ENCODE measurements around the gene PXDC1.
"Not testable (repeated sequence)": the region's sequence is repeated elsewhere in the genome, so short reads cannot be mapped to it uniquely, and the experiment has no call there.

Gene PXDC1

DNA sequence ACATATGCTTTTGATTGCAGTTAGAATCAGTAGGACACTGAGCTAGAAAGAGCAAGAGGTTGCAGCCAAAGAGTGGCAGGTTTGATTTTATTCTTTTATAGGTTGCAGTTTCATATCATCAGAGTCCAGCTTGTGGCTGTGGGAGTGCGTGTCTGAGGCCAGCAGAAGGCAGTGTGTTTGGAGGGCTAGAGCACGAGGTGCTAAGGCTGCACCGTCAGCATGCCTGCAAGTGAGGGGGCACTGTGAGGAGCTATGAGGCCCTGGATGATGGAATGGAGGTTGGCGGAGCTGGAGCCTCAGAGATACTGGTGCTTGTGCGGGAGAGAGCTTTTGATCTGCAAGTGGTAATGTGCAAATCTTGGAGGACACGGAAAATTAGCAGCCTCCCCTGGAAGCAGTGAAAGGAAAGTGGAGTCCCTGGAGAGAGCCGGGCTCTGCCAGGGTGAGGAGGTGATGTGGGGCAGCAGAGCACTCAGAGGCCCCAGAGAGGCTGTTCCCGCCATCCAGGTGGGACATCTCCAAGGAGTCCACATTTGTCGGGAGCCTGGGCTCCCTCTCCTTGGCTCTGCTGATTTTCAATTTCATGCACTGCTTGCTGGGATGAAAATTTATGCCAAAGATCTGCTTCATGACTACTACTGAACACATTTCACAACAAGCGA lies 43.6 kb downstream of the PXDC1 start:
- no peak for DNase-seq

DNA sequence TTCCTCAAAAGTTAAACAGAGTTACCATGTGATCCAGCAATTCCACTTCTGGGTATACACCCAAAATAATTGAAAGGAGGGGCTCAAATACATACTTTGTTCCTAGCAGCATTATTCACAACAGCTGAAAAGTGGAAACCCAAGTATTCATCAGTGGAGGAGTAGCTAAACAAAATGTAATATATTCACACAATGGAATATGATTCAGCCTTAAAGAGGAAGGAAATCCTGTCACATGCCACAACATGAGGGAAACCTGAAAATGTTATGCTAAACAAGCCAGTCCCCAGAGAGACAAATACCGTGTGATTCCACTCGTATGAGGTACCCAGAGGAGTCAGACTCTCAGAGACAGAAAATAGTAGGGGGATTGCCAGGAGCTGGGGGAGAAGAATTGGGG lies 44.5 kb downstream of the PXDC1 start:
- DNase-seq = no peak

DNA sequence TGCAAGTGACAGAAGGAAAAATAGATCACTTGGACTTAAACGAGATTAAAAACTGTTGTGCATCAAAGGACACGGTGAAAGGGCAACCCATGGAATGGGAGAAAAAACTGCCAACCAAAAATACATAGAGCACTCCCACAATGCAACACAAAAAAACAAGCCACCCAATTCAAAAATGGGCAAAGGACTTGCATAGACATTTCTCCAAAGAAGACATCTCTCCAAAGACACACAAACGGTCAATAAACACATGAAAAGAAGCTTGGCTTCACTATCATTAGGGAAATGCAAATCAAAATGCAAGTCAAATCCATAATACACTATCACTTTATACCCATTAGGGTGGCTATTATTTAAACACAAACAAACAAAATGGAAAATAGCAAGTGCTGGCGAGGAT lies 45.0 kb downstream of the PXDC1 start:
- no peak for DNase-seq

DNA sequence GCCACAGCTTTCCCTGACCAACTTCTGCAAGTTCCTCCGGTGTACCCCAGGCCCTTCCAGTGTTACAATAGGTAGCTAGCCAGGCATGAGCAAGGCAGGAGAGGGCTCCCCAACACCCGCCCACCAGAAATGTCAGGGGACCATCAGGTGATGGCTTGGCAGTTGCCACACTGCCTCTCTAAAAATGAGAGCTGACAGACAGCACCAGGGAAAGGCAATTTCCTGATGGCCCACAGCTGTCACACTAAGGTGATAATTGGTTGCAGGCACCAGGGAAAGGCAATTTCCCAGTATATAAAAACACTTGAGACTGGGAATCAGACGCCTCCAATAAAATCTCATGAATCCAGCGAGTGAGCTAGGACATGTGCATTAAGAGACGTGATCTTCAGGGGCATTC lies 49.9 kb downstream of the PXDC1 start:
- no peak for DNase-seq

DNA sequence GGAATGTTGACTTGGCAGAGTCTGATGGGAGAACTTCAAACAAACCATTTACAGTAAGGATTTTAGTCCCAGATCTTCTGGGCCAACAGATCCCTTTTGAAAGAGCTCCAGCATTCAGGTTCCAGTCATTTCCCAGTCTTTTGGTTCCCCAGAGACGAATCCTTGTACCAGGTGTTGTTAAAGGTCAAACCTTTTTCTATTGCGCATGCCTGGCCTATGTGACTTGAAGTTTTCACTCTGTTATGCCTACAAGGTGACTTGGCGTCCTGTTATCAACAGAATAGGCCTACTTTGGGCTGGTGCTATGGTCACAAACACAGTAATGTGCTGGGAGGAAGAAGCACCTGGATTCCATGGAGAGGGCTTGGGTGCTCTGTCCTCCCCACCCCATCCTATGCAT lies 52.3 kb downstream of the PXDC1 start:
- no peak for DNase-seq

DNA sequence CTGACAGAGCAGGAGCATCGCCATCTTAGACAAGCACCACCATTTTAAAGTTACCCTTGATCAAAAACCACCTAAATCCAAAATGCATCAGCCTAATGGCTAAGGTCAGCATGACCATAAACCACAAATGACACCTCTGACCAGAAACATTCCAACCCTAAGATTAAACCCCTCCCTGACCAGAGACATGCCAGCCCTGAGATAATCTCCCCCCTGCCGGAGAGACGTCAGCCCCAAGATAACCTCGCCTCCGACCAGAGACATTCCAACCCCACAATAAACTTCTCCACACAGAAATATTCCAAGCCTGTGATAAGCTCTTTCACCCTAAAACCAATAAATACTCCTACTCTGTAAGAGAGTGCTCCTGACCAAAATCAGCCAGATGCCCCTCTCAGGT lies 53.5 kb downstream of the PXDC1 start:
- no peak for DNase-seq

DNA sequence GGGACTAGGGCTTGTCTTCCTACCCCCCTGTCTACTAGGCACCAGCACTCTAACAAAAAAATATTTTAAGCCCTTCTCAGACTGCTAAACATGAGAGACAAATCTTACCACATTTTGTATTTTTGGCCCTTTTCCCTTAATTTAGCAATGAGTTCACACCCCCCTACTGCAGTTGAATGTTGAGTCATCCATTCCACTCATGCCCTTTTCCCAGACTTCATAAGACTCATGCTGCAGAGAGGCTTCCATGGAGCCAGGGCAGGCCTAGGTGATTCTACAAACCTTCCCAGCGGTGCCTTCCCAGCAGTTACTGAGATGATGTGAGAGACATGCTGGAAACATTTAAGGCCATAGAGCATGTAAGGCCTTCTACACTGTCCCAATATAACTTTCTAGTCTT lies 53.9 kb downstream of the PXDC1 start:
- DNase-seq = no peak

DNA sequence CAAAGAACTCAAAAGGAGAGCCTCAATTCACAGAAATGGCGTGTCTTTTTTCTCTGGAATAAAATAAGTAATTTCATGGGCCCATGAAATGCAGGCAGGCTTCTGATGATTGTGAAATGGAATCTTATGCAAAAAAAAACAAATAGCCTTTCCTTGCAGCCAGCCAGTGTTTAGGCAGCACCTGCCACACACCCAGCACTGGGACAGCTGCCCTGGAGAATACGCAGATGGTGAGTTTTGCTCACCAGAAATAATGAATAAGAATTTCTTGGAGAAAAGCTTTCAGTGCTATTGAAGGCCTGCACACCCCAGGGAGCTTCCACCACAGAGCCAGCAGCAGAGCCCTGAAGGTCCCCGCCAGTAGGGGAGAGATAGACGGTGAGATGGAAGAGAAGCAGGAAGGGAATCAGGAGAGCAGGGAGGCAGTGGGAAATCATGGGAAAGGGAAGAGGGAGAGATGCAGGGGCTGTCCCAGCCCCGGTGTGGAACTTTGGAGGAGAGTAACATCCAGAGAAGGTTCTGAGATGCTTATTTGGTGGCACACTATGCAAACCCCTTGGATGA lies 54.9 kb downstream of the PXDC1 start:
- DNase-seq = no peak

DNA sequence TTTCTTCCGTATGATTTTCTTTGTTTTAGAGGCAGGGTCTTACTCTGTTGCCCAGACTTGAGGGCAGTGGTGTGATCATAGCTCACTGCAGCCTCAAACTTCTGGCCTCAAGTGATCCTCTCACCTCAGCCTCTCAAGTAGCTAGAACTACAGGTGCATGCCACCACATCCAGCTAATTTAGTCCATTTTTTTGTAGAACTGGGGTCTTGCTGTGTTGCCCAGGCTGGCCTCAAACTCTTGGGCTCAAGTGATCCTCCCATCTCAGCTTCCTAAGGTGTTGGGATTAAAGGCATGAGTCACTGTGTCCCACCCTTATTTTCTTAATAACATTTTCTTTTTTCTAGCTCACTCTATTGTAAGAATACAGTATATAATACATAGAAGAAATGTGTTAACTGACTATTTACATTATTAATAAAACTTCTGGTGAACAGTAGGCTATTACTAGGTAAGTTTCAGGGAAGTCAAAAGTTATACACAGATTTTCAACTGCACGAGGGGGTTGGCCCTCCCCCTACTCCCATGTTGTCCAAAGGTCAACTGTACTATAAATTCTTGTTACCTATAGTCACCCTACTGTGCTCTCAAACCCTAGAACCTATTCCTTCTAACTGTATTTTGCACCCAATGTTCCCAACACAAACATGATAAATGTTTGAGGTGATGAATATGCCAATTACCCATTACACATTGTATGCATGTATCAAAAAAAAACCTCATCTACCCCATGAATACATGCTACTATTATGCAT lies 56.3 kb downstream of the PXDC1 start:
- DNase-seq = no peak

DNA sequence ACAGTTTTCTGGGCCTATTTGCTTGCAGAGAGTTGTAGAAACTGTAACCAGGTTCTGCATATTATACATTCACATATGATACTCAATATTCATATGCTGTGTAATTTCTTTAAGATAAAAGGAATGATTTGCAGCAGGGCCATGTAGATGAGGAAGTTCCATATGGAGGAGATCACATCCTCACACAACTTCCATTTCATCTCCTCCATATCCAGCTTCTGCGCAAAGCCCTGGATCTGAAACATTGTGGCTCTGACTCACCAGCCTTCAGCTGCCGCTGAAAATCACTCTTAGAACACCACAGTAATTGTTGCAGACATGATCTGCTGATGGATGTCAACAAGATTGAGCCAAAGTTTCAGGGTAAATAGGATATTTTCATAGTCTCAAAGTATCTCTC lies 57.7 kb downstream of the PXDC1 start:
- no peak for DNase-seq

DNA sequence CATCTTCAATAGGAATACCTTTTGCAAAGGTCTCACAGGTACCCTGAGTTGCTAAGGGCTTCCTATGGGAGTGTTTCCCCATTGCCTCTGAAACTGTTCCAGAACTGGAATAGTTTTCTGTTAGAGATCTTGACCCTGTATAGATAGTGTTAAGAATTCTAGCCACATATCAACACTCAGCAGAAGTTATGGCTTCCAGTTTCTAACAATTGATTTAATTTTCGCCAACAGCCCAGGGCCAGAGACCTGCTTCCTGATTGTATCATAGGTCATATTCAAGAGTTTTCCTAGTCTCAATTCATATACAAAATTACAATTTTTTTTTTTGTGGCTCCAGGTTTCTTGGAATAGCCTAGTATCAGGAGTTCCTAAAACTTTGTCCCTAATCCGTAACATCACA lies 61.0 kb downstream of the PXDC1 start:
- no peak for DNase-seq

DNA sequence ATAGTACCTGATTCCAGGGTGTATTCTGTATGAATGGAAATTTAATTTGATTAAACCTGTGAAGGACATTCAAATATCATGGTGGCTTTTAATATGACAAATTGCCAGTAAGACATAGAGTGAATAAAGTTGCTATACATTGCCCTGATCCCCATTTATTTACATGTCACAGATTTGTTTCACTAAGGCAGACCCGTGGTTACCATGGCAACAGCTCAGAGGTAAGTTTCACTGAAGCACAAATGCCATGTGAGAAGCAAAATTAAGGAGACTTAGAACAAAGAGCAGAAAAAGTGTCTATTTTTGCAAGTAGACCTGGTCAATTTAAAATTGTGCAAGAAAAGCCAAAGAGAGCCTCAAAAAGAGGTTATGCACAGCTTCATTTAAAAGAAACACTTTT lies 63.7 kb downstream of the PXDC1 start:
- no peak for DNase-seq

DNA sequence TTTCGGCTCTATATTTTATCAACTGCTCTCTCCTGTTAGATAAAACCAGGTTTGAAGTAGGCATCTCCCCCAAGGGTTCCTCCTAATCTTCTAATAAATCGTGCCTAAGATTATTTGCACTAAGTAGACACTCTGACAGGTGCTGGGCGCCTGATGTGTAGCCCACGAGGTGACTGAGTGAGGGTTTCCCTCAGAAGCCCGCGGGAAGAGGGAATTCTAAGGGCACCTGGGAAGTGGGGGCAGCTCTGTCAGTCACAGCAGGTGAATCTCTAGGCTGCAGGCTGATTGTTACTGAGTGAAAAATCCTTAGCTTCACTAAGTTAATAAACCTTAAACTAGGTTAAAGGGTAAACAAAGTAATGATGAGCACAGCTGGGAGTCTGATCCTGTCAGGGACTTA lies 68.2 kb downstream of the PXDC1 start:
- no peak for DNase-seq

DNA sequence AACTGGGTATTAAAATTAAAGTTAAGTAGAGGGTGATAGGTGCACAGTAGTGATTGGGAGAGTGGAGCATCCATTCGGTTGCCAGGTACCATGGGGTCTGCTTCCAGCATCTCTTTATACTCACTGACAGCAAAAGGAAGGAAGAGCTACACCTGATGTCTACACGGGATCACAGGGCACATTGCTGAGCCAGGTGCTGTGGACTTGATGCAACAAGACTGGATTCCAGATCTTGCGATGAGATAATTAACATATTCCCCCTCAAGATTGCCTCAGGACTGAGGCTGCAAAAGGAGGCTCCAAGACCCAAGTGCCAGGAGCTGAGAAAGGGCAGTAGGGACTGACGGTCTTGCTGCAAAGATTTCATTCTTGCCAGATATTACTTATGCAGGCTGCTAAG lies 72.6 kb downstream of the PXDC1 start:
- DNase-seq = no peak

DNA sequence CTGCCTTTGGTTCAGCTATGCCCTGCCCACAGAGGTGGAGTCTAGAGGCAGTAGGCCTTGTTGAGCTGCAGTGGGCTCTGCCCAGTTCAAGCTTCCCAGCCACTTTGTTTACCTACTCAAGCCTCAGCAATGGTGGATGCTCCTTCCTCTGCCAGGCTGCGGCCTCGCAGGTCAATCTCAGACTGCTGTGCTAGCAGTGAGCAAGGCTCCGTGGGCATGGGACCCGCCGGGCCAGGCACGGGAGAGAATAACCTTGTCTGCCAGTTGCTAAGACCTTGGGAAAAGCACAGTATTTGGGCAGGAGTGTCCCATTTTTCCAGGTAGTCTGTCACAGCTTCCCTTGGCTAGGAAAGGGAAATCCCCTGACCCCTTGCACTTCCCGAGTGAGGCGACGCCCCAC lies 73.8 kb downstream of the PXDC1 start:
- DNase-seq = not testable (repeated sequence)

DNA sequence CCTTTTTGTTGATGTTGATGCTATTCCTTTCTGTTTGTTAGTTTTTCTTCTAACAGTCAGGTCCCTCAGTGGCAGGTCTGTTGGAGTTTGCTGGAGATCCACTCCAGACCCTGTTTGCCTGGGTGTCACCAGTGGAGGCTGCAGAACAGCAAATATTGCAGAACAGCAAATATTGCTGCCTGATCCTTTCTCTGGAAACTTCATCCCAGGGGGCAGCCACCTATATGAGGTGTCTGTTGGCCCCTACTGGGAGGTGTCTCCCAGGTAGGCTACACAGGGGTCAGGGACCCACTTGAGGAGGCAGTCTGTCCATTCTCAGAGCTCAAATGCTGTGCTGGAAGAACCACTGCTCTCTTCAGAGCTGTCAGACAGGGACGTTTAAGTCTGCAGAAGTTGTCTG lies 74.2 kb downstream of the PXDC1 start:
- DNase-seq = not testable (repeated sequence)
